Measurements from ENCODE around the gene EIF2S2. TPM values are rescaled to one million over a fixed set of nuclear protein-coding genes. Genes with fewer than 3 reads are reported as not detected.

The EIF2S2 gene
- total and polyA plus RNA-seq, 2 experiments from 2014 or later = 124 to 194 TPM

DNA sequence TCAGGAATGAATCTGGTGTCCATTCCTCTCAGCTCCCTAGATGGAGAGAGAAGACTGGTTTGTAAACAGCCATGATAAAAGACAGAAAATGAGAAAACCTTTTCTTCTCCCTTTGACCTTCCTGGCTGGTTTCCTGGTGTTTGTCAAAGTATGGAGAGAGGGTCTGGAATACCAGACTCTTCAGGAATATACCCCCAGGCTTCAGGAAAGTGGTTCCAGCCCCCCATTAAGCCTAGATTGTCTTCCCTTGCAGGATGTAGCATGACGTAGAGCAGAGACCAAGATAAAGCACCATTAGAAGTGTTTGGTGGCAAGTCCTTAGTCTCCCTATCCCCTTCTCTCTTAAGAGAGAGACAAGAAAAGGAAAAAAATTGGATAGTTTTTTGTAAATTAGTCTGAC is 51.1 kb downstream of the EIF2S2 start:
- Mint-ChIP-seq H3K27ac (no peak overlapping the region), H3K27me3 (ENCODE audit: insufficient read depth, low read depth, poor library complexity) (peaks cover 2% of the 10 kb centered on the region), H3K4me1 (peaks cover 7% of the 10 kb centered on the region), H3K9me3 (no peaks in the 10 kb centered on the region), H3K36me3 (ENCODE audit: low read depth) (peaks cover 4% of the 10 kb centered on the region; the same call in 1 of the 3 replicates), H3K4me3 (no peak overlapping the region)
- H3K9me2 ChIP-seq (ENCODE audit: insufficient read depth) = no peaks in the 10 kb centered on the region
- peaks cover 82% of the 10 kb centered on the region for H4K20me1 ChIP-seq (replicated peaks; ENCODE audit: insufficient read depth)
- no peak overlapping the region for H3K4me3 ChIP-seq
- no peak overlapping the region for H3K27ac ChIP-seq (ENCODE audit: low read depth)
- DNase-seq (ENCODE audit: low spot score) = no peak
- H3K4me2 ChIP-seq = no peak overlapping the region
- H2AFZ ChIP-seq = no peak overlapping the region
- no peaks in the 10 kb centered on the region; the same call in 1 of the 2 replicates for H3K4me1 ChIP-seq (ENCODE audit: insufficient read depth)
- no peak for TF ChIP-seq POLR2AphosphoS5 (IDR thresholded peaks at IDR 0.05; ENCODE audit: low read depth)
- TF ChIP-seq ZNF114 (CRISPR knock-in tag; IDR thresholded peaks at IDR 0.05) = no peak
- TF ChIP-seq, protein P1, sequence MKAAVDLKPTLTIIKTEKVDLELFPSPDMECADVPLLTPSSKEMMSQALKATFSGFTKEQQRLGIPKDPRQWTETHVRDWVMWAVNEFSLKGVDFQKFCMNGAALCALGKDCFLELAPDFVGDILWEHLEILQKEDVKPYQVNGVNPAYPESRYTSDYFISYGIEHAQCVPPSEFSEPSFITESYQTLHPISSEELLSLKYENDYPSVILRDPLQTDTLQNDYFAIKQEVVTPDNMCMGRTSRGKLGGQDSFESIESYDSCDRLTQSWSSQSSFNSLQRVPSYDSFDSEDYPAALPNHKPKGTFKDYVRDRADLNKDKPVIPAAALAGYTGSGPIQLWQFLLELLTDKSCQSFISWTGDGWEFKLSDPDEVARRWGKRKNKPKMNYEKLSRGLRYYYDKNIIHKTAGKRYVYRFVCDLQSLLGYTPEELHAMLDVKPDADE (IDR thresholded peaks at IDR 0.05) = no peak
- no peak for TF ChIP-seq JUNB (IDR thresholded peaks at IDR 0.05; ENCODE audit: unreplicated experiment)
- TF ChIP-seq, protein P2, sequence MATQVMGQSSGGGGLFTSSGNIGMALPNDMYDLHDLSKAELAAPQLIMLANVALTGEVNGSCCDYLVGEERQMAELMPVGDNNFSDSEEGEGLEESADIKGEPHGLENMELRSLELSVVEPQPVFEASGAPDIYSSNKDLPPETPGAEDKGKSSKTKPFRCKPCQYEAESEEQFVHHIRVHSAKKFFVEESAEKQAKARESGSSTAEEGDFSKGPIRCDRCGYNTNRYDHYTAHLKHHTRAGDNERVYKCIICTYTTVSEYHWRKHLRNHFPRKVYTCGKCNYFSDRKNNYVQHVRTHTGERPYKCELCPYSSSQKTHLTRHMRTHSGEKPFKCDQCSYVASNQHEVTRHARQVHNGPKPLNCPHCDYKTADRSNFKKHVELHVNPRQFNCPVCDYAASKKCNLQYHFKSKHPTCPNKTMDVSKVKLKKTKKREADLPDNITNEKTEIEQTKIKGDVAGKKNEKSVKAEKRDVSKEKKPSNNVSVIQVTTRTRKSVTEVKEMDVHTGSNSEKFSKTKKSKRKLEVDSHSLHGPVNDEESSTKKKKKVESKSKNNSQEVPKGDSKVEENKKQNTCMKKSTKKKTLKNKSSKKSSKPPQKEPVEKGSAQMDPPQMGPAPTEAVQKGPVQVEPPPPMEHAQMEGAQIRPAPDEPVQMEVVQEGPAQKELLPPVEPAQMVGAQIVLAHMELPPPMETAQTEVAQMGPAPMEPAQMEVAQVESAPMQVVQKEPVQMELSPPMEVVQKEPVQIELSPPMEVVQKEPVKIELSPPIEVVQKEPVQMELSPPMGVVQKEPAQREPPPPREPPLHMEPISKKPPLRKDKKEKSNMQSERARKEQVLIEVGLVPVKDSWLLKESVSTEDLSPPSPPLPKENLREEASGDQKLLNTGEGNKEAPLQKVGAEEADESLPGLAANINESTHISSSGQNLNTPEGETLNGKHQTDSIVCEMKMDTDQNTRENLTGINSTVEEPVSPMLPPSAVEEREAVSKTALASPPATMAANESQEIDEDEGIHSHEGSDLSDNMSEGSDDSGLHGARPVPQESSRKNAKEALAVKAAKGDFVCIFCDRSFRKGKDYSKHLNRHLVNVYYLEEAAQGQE (IDR thresholded peaks at IDR 0.05; ENCODE audit: unreplicated experiment) = no peak
- H3K36me3 ChIP-seq (ENCODE audit: insufficient read depth) = no peaks in the 10 kb centered on the region
- H3K27me3 ChIP-seq (ENCODE audit: insufficient read depth) = no peaks in the 10 kb centered on the region
- ATAC-seq = no peak
- H3F3A ChIP-seq (replicated peaks; ENCODE audit: low read depth) = no peaks in the 10 kb centered on the region
- H3K79me2 ChIP-seq (replicated peaks; ENCODE audit: insufficient read depth) = peaks cover 87% of the 10 kb centered on the region

DNA sequence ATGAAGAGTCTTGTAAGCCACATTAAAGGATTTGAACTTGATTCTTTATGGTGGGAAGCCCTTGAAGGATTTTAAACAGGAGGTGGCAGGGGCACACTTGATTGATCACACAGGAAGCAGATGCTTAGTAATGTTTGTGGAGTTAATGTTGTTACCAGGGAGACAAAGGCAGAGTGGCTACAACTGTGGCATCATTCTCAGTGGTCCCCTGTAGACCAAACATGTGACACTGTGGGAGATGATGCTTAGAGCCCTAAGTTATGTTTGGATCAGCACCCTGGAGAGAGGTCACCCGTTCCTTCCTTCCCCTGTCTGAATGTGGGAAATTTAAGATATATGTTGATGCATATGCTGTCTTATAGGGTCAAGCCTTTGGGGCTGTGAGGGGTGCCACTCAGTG is 53.2 kb downstream of the EIF2S2 start:
- Histone ChIP-seq H2AFZ (no peak overlapping the region), H3K9me2 (ENCODE audit: insufficient read depth) (no peaks in the 10 kb centered on the region), H3K36me3 (ENCODE audit: insufficient read depth) (no peaks in the 10 kb centered on the region), H3K27me3 (ENCODE audit: insufficient read depth) (no peaks in the 10 kb centered on the region), H3F3A (replicated peaks; ENCODE audit: low read depth) (no peaks in the 10 kb centered on the region), H3K4me3 (no peak overlapping the region), H3K4me2 (no peak overlapping the region), H3K4me1 (ENCODE audit: insufficient read depth) (no peaks in the 10 kb centered on the region; the same call in 1 of the 2 replicates), H3K27ac (ENCODE audit: low read depth) (no peak overlapping the region), H3K79me2 (replicated peaks; ENCODE audit: insufficient read depth) (peaks cover 94% of the 10 kb centered on the region), H4K20me1 (replicated peaks; ENCODE audit: insufficient read depth) (peaks cover 82% of the 10 kb centered on the region)
- H3K4me1 Mint-ChIP-seq = peaks cover 8% of the 10 kb centered on the region
- peaks cover 2% of the 10 kb centered on the region for H3K27me3 Mint-ChIP-seq (ENCODE audit: insufficient read depth, low read depth, poor library complexity)
- no peak; the same call in 2 of the 3 replicates for ATAC-seq
- H3K27ac Mint-ChIP-seq = no peak overlapping the region
- H3K9me3 Mint-ChIP-seq = no peaks in the 10 kb centered on the region
- no peaks in the 10 kb centered on the region for H3K36me3 Mint-ChIP-seq (ENCODE audit: low read depth)
- TF ChIP-seq JUNB (IDR thresholded peaks at IDR 0.05; ENCODE audit: unreplicated experiment) = no peak
- no peak for TF ChIP-seq EZH2 (IDR thresholded peaks at IDR 0.05; ENCODE audit: low read depth, unreplicated experiment)
- TF ChIP-seq, protein P1 (IDR thresholded peaks at IDR 0.05) = no peak
- TF ChIP-seq ZNF114 (CRISPR knock-in tag; IDR thresholded peaks at IDR 0.05) = no peak
- TF ChIP-seq, protein P2 (IDR thresholded peaks at IDR 0.05; ENCODE audit: unreplicated experiment) = peak; percentile 59
- no peak for TF ChIP-seq CREB1 (CRISPR knock-in tag; IDR thresholded peaks at IDR 0.05; ENCODE audit: low read depth)
- TF ChIP-seq POLR2AphosphoS5 (IDR thresholded peaks at IDR 0.05; ENCODE audit: low read depth) = no peak
- no peak for DNase-seq (ENCODE audit: low spot score)
- no peak overlapping the region for H3K4me3 Mint-ChIP-seq
